ENCODE measurements around the gene NR2C2. TPM values are rescaled to one million over a fixed set of nuclear protein-coding genes. Genes with fewer than 3 reads are reported as not detected.

Gene NR2C2
- total RNA-seq, 1 donor from 2014 or later: 40.0 TPM

GRCh38 chr3:15096046-15096445 is 148.7 kb downstream of the NR2C2 start:
- no peak for DNase-seq (ENCODE audit: extremely low read depth, low read depth, low spot score)

GRCh38 chr3:15097891-15098290 is 150.5 kb downstream of the NR2C2 start:
- no peak for DNase-seq (ENCODE audit: extremely low read depth, low read depth, low spot score)

Other genes starting within 250 kb of the NR2C2 start
- gene FGD5, start 128.6 kb upstream of the NR2C2 start, total RNA-seq: 72.1 and 109 TPM in 2 replicates
- 18.1 and 55.6 TPM in 2 replicates for gene MRPS25, start 117.7 kb downstream of the NR2C2 start, total RNA-seq
- 15.4 and 19.7 TPM in 2 replicates for gene RBSN, start 151.6 kb downstream of the NR2C2 start, total RNA-seq

Data from glomerular endothelial cell (primary cell).